CD4-positive, alpha-beta T cell treated with Interferon alpha-2 for 1 hour (primary cell): Measurements from ENCODE around the gene GNAQ.
A peak's percentile ranks its signal among the peaks of the same experiment; 100 is the strongest.

Experiments used
- DNase-seq, 2 donors: peaks; one replicate each; pipeline ENCODE4 v3.0.0-alpha.2; 2020 to 2022

Gene GNAQ

DNA sequence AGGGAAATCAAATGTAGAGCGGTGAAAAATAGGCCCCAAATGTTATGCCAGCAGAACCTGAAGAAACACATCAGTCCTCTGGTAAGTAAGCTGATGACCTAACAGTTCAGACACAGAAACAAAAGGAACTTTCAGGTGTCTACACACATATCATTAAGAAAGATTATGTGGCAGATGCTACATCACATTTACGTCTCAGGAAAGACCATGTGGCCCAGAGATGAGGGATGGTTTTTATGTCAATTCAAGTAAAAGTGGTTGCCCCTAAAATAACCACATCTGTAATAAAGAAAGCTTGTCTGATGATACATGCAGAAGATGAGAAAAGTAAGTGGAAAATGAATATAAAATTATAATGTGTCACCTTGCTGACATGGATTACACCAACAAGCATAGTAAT, 31.4 kb downstream of the GNAQ start:
- DNase-seq: no peak

GRCh38 chr9:77999231-77999631, 32.4 kb downstream of the GNAQ start:
- no peak for DNase-seq

- DNase-seq: no peak
Measured at GRCh38 chr9:77997611-77998284, 33.9 kb downstream of the GNAQ start.

DNA sequence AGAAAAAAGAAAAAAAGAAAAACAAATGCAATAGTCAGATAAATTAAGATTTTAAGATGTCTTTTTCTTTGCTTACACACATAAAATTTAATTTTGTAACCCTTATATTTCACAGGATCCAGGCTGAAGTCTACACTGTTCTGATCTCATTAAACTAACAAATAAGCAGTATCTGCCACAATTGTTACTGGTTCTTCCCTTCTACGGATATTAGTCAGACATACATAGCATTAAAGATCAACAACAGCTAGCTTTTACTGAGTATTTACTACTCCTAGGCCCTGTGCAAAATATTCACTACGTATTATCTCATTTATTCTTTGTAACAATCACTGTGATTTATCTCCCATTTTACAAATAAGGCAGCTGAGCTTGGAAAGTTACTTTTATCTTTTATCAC, 34.9 kb downstream of the GNAQ start:
- DNase-seq: no peak

GRCh38 chr9:77991191-77991590, 40.4 kb downstream of the GNAQ start:
- no peak for DNase-seq

GRCh38 chr9:77989909-77990308, 41.7 kb downstream of the GNAQ start:
- DNase-seq: no peak

- DNase-seq: no peak
Measured at GRCh38 chr9:77989458-77989857, 42.2 kb downstream of the GNAQ start.

DNA sequence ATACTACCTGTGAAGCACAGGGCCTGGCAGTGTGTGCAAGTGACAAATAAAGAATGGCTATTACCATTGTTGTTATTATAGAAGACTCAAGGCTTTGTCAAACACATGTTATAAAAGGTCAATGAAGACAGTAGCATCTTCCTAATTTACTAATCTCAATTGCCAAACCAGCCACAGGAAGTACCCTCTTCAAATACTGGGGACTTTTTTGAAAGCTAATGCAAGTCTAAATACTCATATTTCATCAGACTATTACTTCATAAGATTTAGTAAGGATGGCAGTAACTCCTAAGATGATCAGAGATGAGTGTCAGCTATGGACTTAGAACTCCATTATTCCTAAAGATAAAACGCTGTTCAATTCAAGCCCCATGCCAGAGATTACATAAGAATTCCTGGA, 43.0 kb downstream of the GNAQ start:
- no peak for DNase-seq

DNA sequence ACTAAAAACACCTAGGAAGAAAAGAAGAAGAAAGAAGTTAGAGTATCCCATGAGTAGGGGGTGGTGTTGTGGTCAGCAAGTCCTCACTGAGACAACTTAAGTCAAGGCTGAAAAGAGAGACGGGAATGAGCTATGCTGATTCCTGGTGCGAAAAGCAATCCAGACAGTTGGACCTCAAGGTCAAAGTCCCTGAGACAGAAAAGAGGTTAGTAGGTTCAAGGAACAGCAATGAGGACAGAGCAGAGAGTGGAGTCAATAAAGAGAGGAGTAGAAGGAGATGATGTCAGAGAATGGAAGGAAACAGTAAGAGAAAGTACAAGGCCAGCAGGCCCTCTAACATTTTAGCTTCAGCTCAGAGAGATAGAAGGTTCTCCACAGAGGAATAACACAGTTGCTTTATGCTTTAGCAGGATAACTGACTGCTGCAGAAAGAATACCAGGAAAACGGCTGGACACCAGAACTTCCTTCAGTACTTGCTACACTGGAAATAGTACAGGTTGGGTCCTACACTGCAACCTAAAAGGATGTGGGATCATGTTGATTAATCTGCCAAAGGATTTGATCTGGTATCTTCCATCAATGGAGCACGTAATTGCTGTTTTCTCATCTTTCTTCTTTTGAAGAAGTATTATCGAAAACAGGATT, 43.6 kb downstream of the GNAQ start:
- DNase-seq: no peak

DNA sequence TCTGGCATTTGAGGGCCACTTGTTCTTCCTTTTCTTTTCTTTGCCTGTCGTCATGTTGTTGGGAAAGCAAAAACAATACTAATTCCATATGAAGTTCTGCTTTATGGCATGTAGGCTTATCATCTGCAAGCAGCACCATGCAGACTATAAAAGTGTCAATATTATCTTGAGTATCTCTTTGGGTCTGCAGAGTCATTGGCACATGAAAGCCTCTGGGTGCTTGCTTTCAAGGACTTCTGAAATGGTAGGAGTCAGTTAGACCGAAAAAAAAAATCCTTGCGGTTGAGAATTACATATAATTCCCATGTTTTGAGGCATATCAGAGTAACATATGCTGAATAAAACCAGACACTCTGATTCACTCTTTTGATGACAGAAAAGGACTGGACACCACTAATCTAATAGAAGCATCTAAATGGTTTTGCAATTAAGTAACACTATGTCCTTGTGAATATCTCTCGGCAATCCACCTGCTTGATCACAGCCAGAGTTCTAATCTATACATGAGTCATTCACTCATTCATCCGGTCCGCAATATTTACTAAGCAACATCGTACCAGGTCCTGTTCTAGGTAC, 44.4 kb downstream of the GNAQ start:
- no peak for DNase-seq

GRCh38 chr9:77985996-77986395, 45.6 kb downstream of the GNAQ start:
- DNase-seq: no peak

DNA sequence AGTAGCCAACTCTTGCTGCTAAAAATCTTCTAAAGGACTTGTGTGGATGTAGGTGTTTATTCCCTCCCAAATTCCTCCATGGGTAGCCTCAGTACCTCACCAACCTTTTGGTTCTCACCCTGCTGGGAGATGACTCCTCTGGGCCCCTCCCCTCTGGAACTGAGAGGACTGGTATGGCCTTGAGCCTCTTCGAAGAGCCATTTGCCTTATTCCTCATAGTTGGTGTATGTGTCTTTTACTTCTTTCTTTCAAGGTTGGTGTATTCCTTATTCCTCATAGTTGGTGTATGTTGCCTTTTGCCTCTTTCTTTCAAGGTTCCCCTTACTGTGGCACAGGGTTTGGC, 48.3 kb downstream of the GNAQ start:
- no peak for DNase-seq

GRCh38 chr9:77982581-77983319, 48.9 kb downstream of the GNAQ start:
- DNase-seq: peak in 1 of 2 donors; percentile 9

DNA sequence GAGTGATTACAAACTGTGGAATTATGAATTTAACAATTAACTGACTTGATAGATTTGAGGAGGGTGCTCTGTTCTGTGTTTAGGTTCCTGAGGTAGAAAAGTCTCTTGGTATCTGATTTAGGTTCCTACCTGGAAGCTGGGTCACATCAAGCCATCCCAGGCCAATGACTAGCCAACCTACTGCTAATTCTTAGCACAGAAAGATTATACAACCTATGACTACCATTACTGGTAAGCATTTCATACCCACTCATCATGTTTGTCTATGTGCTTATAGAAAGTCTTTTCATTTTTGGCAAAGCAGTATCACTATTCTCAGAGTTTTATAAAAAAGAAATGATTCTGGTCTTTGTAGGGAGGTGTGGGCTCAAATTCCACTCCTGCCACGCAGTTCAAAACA, 49.7 kb downstream of the GNAQ start:
- no peak for DNase-seq

DNA sequence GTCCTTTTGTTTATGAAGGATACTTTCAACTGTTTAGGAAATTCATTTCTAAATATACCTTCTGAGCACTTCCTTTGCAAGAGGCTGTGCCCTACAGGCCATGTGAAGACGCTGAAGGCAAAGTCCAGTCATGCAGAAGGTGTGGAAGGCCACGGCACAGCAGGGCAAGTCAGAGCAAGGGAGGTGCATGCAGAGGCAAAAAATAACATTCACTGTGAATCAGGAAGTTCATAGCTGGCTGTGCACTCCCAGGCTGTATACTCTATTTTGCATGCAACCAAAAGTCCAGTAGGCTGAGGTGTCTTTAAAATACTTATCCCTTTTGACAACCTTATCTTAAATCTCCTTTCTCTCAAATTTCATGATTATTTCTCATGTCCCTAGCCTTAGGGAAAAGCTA, 50.3 kb downstream of the GNAQ start:
- DNase-seq: peak in 1 of 2 donors; percentile 33

GRCh38 chr9:77980622-77981021, 51.0 kb downstream of the GNAQ start:
- no peak for DNase-seq

DNA sequence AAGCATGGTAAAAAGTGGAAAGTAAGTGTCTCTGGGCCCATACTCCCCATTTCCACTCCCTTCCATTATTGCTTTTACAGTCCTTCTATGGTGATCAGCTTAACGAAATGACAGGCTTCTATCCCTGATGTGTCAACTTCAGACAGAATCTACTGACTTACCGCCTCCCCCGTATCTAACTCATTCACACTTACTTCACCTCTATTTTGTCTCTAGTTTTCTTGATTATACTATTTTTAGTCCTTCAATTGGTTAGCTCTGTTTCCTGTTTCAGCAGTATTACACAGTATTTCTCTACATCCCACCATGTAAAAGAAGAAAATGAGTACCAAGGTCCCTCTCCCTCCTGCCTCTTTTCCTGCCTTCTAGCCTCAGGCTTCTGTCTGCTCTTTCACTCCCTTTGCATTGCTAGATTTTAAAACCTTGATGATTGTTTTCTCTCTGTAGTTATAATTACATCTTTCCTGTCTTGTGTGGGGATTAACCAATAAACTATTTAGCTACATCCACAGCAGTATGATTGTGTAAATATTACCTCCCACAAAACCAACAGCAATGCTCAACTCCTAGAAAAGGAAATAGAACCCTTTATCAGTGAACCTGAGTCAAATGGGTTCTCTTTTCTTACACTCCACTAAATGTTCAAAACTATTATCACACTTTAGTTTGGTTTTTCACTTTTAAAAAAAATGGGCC, 53.4 kb downstream of the GNAQ start:
- DNase-seq: no peak

DNA sequence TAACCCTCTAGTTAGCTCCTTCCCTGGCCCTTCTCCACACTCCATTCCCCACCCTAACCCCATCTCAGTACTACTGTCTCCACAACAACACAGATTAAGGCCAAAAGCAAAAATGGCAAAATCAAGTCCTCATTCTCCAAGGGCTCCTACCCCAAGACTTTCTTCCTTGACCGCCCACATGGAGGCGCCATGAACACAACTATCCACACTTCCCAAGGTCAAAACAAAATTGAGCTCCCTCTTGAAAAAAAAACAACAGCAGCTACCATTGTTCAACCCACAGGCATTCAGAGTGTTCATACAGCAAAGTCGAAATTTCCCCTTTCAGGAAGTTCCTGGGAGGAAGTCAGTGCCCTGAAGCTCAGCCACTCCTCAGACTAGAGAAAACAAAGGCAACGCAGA, 54.4 kb downstream of the GNAQ start:
- peak; percentile 51 to 62 for DNase-seq

DNA sequence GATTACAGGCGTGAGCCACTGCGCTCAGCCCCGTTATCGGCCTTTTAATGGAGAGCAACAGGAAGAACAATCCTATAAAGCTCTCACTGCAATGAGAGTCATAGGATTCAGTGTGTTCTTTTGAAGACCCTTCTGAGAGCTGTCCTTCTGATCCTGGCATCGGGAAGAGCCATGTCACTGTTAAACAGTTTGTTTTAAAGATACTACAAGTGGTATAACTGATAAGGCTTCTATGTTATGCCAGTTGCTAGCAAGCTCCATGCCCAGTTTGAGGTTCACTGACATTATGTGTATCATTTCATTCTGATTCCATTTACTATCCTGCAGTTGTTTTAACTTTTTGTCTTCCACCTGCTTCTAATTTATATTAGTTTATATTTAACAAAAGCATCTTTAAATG, 55.8 kb downstream of the GNAQ start:
- no peak for DNase-seq

DNA sequence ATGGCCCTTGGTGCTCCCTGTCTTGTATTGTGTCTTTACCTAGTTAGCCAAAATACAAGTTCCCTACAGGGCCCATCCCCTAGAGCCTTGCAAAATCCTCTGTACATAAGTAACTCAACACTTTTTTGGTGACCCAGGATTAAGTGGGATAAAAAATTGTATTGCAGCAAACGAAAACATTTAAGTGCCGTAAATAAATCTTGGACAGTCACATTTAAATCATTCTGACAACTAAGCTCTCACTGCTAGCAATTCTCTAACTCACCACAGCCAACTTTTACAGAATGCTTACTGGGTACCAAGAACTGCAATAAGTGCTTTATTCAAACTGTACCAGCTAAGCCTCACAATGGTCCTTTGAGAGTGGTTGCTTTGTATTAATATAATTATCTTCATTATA, 56.6 kb downstream of the GNAQ start:
- no peak for DNase-seq

DNA sequence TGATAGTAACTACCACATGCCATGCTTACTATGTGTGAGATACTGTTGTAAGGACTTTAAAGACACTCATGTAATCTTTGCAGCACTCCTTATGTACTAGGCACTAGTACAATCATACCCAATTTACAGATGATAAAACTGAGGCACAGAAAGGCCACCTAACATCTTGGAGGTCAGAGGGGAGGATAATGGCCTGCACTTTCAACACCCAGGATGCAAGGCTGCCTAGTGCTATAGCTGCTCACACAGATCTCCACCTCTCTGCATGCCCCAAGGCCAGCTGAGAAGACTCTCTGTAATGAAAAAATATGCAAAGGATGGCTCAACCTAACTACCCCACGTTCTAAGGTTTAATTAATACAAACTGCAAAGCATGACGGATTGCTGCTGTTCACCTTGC, 57.2 kb downstream of the GNAQ start:
- no peak for DNase-seq

DNA sequence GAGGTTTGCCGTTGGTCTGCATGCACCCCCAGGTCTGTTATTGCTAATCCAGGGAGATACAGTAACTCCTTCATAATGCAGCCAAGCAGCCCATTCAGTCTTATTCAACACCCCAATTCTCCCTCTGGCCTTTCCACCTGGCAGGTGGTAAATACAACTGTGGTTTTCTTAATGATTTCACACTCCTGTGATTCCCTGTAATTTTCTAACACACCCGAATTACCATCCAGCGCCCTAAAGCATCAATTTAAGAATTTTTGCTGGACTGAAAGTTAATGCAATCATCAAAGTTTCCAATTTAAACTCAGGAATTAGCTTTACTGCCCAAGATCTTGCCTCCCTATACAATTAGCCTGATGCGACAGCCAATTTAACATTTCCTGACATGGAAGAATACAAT, 62.5 kb downstream of the GNAQ start:
- no peak for DNase-seq

DNA sequence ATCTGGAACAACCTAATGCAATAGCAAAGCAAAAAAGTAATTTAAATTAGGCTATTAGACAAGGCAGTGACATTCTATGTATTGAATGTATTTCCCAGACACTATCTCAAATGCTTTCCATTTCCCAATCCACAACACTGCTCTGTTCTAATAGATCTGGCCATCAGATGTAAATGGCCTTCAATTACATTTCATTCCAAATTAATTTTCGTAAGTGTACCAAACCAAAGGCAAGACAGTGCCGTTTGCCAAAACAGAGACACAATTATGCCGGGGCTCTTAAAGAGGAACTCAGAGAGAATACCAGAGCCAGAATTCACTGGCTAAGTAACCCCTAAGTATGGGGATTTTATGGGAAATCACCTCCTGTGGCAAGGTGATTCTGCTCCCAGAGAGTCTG, 63.1 kb downstream of the GNAQ start:
- no peak for DNase-seq
